Osteoblast (primary cell): Measurements from ENCODE around the gene FAHD1. TPM values are rescaled to one million over a fixed set of nuclear protein-coding genes. Genes with fewer than 3 reads are reported as not detected.

ENCODE experiments used
- DNase-seq: peaks from one replicate; pipeline ENCODE4 v3.0.0; 2011; ENCODE audit warnings: low spot score, mixed read lengths; ENCODE audit not compliant: insufficient read length; ENCODE audit errors: missing footprints
- H2AFZ ChIP-seq: 2 replicates; pipeline ENCODE4 v1.6.0; 2011; ENCODE audit warnings: mild to moderate bottlenecking, low read length
- H3K27ac ChIP-seq: 2 replicates; pipeline ENCODE4 v1.5.1; 2011; ENCODE audit warnings: mild to moderate bottlenecking, low read depth, low read length, moderate library complexity
- H3K27me3 ChIP-seq: 2 replicates; pipeline ENCODE4 v1.6.0; 2012; ENCODE audit warnings: mild to moderate bottlenecking, control low read depth, inconsistent platforms, low read length, moderate library complexity; ENCODE audit not compliant: insufficient read depth
- H3K36me3 ChIP-seq: 2 replicates; pipeline ENCODE4 v1.5.1; 2011; ENCODE audit warnings: mild to moderate bottlenecking, low read length, control low read depth, moderate library complexity; ENCODE audit not compliant: insufficient read depth
- H3K4me1 ChIP-seq: 2 replicates; pipeline ENCODE4 v1.5.1; 2011; ENCODE audit warnings: mild to moderate bottlenecking, low read length, control low read depth, moderate library complexity; ENCODE audit not compliant: insufficient read depth
- H3K4me2 ChIP-seq: 2 replicates; pipeline ENCODE4 v1.6.0; 2011; ENCODE audit warnings: mild to moderate bottlenecking, low read length; ENCODE audit not compliant: insufficient read depth
- H3K4me3 ChIP-seq: fragments of 200-600 bp; sonication (generic); 3 replicates; pipeline ENCODE4 v1.5.1; 2012; ENCODE audit warnings: mild to moderate bottlenecking, low read length, inconsistent platforms; ENCODE audit not compliant: insufficient read depth
- H3K79me2 ChIP-seq: 2 replicates; pipeline ENCODE4 v1.6.0; 2012; ENCODE audit warnings: mild to moderate bottlenecking, low read length, control low read depth, inconsistent platforms; ENCODE audit not compliant: insufficient read depth
- H3K9me3 ChIP-seq: 2 replicates; pipeline ENCODE4 v1.5.1; 2011; ENCODE audit warnings: low read depth, low read length, control low read depth
- H4K20me1 ChIP-seq: 2 replicates; pipeline ENCODE4 v1.6.0; 2012; ENCODE audit warnings: mild to moderate bottlenecking, low read length, control low read depth; ENCODE audit not compliant: insufficient read depth
- CTCF ChIP-seq: IDR thresholded peaks from 2 replicates; pipeline ENCODE4 v1.5.1; 2011; ENCODE audit warnings: mild to moderate bottlenecking, low read depth, low read length, moderate library complexity; ENCODE audit errors: extremely low read depth
- total RNA-seq: library from RNA; depleted of rRNA; stranded (reverse); fragments of >200 nt; gene quantifications from 2 replicates; pipeline ENCODE4 v1.2.3, GENCODE V29; 2012

The FAHD1 gene
- total RNA-seq, 1 donor: 72.7 TPM

- H3K4me3 ChIP-seq: no peak overlapping the region
- peaks cover 46% of the 10 kb centered on the region for H3K79me2 ChIP-seq
- no peaks in the 10 kb centered on the region for H3K9me3 ChIP-seq
- peaks cover 26% of the 10 kb centered on the region for H4K20me1 ChIP-seq
- no peak overlapping the region for H3K27ac ChIP-seq
- no peak for TF ChIP-seq CTCF
- no peak overlapping the region for H3K4me2 ChIP-seq
- peak; percentile 65 for DNase-seq
- no peak overlapping the region for H2AFZ ChIP-seq
- H3K27me3 ChIP-seq: no peaks in the 10 kb centered on the region
- peaks cover 9% of the 10 kb centered on the region for H3K4me1 ChIP-seq
- H3K36me3 ChIP-seq: peaks cover 16% of the 10 kb centered on the region
These were observed 38.8 kb upstream of the FAHD1 start for GRCh38 chr16:1788095-1788707.

- no peak overlapping the region for H2AFZ ChIP-seq
- peaks cover 26% of the 10 kb centered on the region for H4K20me1 ChIP-seq
- peaks cover 43% of the 10 kb centered on the region for H3K79me2 ChIP-seq
- peaks cover 5% of the 10 kb centered on the region for H3K4me1 ChIP-seq
- peaks cover 16% of the 10 kb centered on the region for H3K36me3 ChIP-seq
- H3K4me3 ChIP-seq: no peak overlapping the region
- peak; percentile 76 for DNase-seq
- no peaks in the 10 kb centered on the region for H3K9me3 ChIP-seq
- H3K4me2 ChIP-seq: no peak overlapping the region
- no peak overlapping the region for H3K27ac ChIP-seq
- TF ChIP-seq CTCF: no peak
- H3K27me3 ChIP-seq: no peaks in the 10 kb centered on the region
These were observed 38.3 kb upstream of the FAHD1 start for GRCh38 chr16:1788708-1789100.

GRCh38 chr16:1789643-1790045, 37.4 kb upstream of the FAHD1 start:
- Histone ChIP-seq H3K27me3 (no peaks in the 10 kb centered on the region), H3K4me3 (no peak overlapping the region), H2AFZ (no peak overlapping the region), H3K4me1 (no peaks in the 10 kb centered on the region), H3K27ac (no peak overlapping the region), H3K79me2 (peaks cover 33% of the 10 kb centered on the region), H4K20me1 (peaks cover 22% of the 10 kb centered on the region), H3K9me3 (no peaks in the 10 kb centered on the region), H3K36me3 (peaks cover 16% of the 10 kb centered on the region), H3K4me2 (no peak overlapping the region)
- peak; percentile 63 for DNase-seq
- TF ChIP-seq CTCF: no peak

- Histone ChIP-seq H3K4me2 (no peak overlapping the region), H2AFZ (no peak overlapping the region), H3K27ac (no peak overlapping the region), H4K20me1 (peaks cover 19% of the 10 kb centered on the region), H3K27me3 (no peaks in the 10 kb centered on the region), H3K4me3 (no peak overlapping the region), H3K79me2 (peaks cover 27% of the 10 kb centered on the region), H3K36me3 (peaks cover 14% of the 10 kb centered on the region), H3K9me3 (no peaks in the 10 kb centered on the region), H3K4me1 (no peaks in the 10 kb centered on the region)
- peak; percentile 61 for DNase-seq
- no peak for TF ChIP-seq CTCF
These were observed 36.8 kb upstream of the FAHD1 start for GRCh38 chr16:1790261-1790610.
